Panc1 (cell line): ENCODE data around the gene XKR8.

Experiments used
- CTCF ChIP-seq: fragments of 450-650 bp; IDR thresholded peaks from 2 replicates; pipeline ENCODE4 v1.5.1; 2017; ENCODE audit warnings: mild to moderate bottlenecking
- POLR2AphosphoS5 ChIP-seq: IDR thresholded peaks from 2 replicates; pipeline ENCODE4 v1.6.1; 2012; ENCODE audit warnings: mild to moderate bottlenecking, low read depth, low read length, moderate library complexity
- REST ChIP-seq, 2 experiments: IDR thresholded peaks; 2 replicates each; pipeline ENCODE4 v1.6.1; 2011 to 2012; ENCODE audit warnings: low read depth in 2 of 2, control low read depth in 1 of 2, low read length in 1 of 2, mild to moderate bottlenecking in 1 of 2, moderate library complexity in 1 of 2; ENCODE audit not compliant: insufficient read depth in 1 of 2
- SIN3A ChIP-seq: IDR thresholded peaks from 2 replicates; pipeline ENCODE4 v1.6.1; 2012; ENCODE audit warnings: low read depth, mild to moderate bottlenecking, low read length, moderate library complexity, borderline replicate concordance; ENCODE audit not compliant: insufficient read depth
- TCF7L2 ChIP-seq: IDR thresholded peaks from 2 replicates; pipeline ENCODE4 v1.6.1; 2011; ENCODE audit warnings: mild to moderate bottlenecking, low read depth, low read length, inconsistent platforms

GRCh38 chr1:27961646-27962221, 2.0 kb downstream of the XKR8 start:
- TF ChIP-seq CTCF: no peak
- no peak for TF ChIP-seq POLR2AphosphoS5
- TF ChIP-seq REST (IDR thresholded peaks at IDR 0.05; ENCODE audit: insufficient read depth in 1 of 2, low read depth in 2 of 2, low read length in 1 of 2): no peak
- no peak for TF ChIP-seq TCF7L2
- TF ChIP-seq SIN3A: no peak
